IMR-90 (cell line): ENCODE results near the gene OTUB2. TPM values are rescaled to one million over a fixed set of nuclear protein-coding genes. Genes with fewer than 3 reads are reported as not detected.

ENCODE experiments used
- ATAC-seq: fragments of 200-7000 bp; cut with Tn5 transposase; 2 replicates; pipeline ENCODE4 v1.9.1; 2020; ENCODE audit warnings: low read depth, mild to moderate bottlenecking, moderate library complexity
- BruUV-seq: library from RNA; stranded (reverse); fragments of 400-500 nt; replicated peaks from 2 replicates; lab custom pipeline; 2021; lab: Mats Ljungman, UMichigan
- CTCF ChIA-PET: fragments of 300-600 bp; formaldehyde crosslinking; extraction: SDS; loops from one replicate; lab custom pipeline; 2021; ENCODE audit warnings: antibody characterized with exemption; lab: Yijun Ruan, JAX
- POLR2A ChIA-PET: fragments of 300-600 bp; sonication (Branson Sonifier 250); formaldehyde crosslinking; loops from one replicate; lab custom pipeline; 2022; ENCODE audit warnings: antibody characterized with exemption; ENCODE audit not compliant: unreplicated experiment; lab: Charles Lee
- DNase-seq: peaks from one replicate; pipeline ENCODE4 v3.0.0; 2013
- H2AFZ ChIP-seq: replicated peaks from 2 replicates; pipeline ENCODE3; 2013; ENCODE audit warnings: low read length, mild to moderate bottlenecking; ENCODE audit not compliant: poor library complexity
- H2AK5ac ChIP-seq: 2 replicates; pipeline ENCODE4 v1.6.1; 2013; ENCODE audit warnings: low read depth, low read length, inconsistent platforms
- H2AK9ac ChIP-seq: replicated peaks from 2 replicates; pipeline ENCODE3; 2013; ENCODE audit warnings: mild to moderate bottlenecking, low read depth, low read length, moderate library complexity; ENCODE audit not compliant: poor library complexity
- H2BK120ac ChIP-seq: 2 replicates; pipeline ENCODE4 v1.6.1; 2013; ENCODE audit warnings: low read depth, low read length, inconsistent platforms
- H2BK15ac ChIP-seq: 3 replicates; pipeline ENCODE4 v1.6.1; 2013; ENCODE audit warnings: low read depth, low read length, inconsistent platforms
- H2BK20ac ChIP-seq: 2 replicates; pipeline ENCODE4 v1.6.1; 2013; ENCODE audit warnings: low read depth, mild to moderate bottlenecking, inconsistent platforms, low read length, moderate library complexity
- H2BK5ac ChIP-seq: 2 replicates; pipeline ENCODE4 v1.6.1; 2013; ENCODE audit warnings: mild to moderate bottlenecking, low read depth, low read length, inconsistent platforms; ENCODE audit not compliant: poor library complexity, severe bottlenecking
- H3K14ac ChIP-seq: replicated peaks from 2 replicates; pipeline ENCODE4 v1.6.1; 2013; ENCODE audit warnings: low read depth, low read length, inconsistent platforms
- H3K18ac ChIP-seq: 2 replicates; pipeline ENCODE4 v1.6.1; 2013; ENCODE audit warnings: low read depth, low read length, control low read depth
- H3K23ac ChIP-seq: 2 replicates; pipeline ENCODE4 v1.6.1; 2013; ENCODE audit warnings: low read depth, low read length, inconsistent platforms
- H3K27ac ChIP-seq: 2 replicates; pipeline ENCODE4 v1.5.1; 2013; ENCODE audit warnings: mild to moderate bottlenecking, control low read depth, low read length; ENCODE audit not compliant: insufficient read depth
- H3K27me3 ChIP-seq: 2 replicates; pipeline ENCODE4 v1.6.1; 2013; ENCODE audit warnings: low read length; ENCODE audit not compliant: control insufficient read depth, insufficient read depth
- H3K36me3 ChIP-seq: 2 replicates; pipeline ENCODE4 v1.6.1; 2013; ENCODE audit warnings: low read length, mixed read lengths; ENCODE audit not compliant: control insufficient read depth, insufficient read depth
- H3K4ac ChIP-seq: 2 replicates; pipeline ENCODE4 v1.6.1; 2013; ENCODE audit warnings: low read depth, low read length, inconsistent platforms
- H3K4me1 ChIP-seq: 2 replicates; pipeline ENCODE4 v1.6.1; 2013; ENCODE audit warnings: low read length, mixed read lengths; ENCODE audit not compliant: control insufficient read depth, insufficient read depth
- H3K4me2 ChIP-seq: 2 replicates; pipeline ENCODE4 v1.6.1; 2013; ENCODE audit warnings: low read depth, mild to moderate bottlenecking, control low read depth, low read length, moderate library complexity
- H3K4me3 ChIP-seq: 2 replicates; pipeline ENCODE4 v1.5.1; 2013; ENCODE audit warnings: low read depth, mild to moderate bottlenecking, control low read depth, low read length, moderate library complexity; ENCODE audit not compliant: insufficient read depth
- H3K56ac ChIP-seq: 2 replicates; pipeline ENCODE4 v1.6.1; 2013; ENCODE audit warnings: low read length, inconsistent platforms; ENCODE audit not compliant: insufficient read depth; ENCODE audit errors: extremely low read depth
- H3K79me1 ChIP-seq, 2 experiments: 2 replicates each; pipeline ENCODE4 v1.6.1; 2013; ENCODE audit warnings: low read length in 2 of 2, inconsistent platforms in 1 of 2, low read depth in 1 of 2
- H3K9ac ChIP-seq: 2 replicates; pipeline ENCODE4 v1.6.1; 2013; ENCODE audit warnings: low read depth, low read length, control low read depth
- H3K9me1 ChIP-seq: 2 replicates; pipeline ENCODE4 v1.6.1; 2013; ENCODE audit warnings: low read length, inconsistent platforms; ENCODE audit not compliant: insufficient read depth
- H3K9me3 ChIP-seq: 2 replicates; pipeline ENCODE4 v1.6.1; 2013; ENCODE audit warnings: low read length; ENCODE audit not compliant: control insufficient read depth, insufficient read depth
- H4K20me1 ChIP-seq: 2 replicates; pipeline ENCODE4 v1.6.1; 2013; ENCODE audit warnings: low read length, inconsistent platforms; ENCODE audit not compliant: insufficient read depth
- H4K5ac ChIP-seq: 2 replicates; pipeline ENCODE4 v1.6.1; 2013; ENCODE audit warnings: mild to moderate bottlenecking, low read depth, low read length, control low read depth
- H4K8ac ChIP-seq, 2 experiments: 2 replicates each; pipeline ENCODE4 v1.6.1; 2013; ENCODE audit warnings: low read depth in 2 of 2, low read length in 2 of 2, control low read depth in 1 of 2, inconsistent platforms in 1 of 2
- H4K91ac ChIP-seq: 2 replicates; pipeline ENCODE4 v1.6.1; 2013; ENCODE audit warnings: low read depth, low read length, inconsistent platforms; ENCODE audit not compliant: insufficient read depth
- BHLHE40 ChIP-seq: fragments of 150-350 bp; IDR thresholded peaks from 2 replicates; pipeline ENCODE4 v1.6.1; 2016; ENCODE audit warnings: mild to moderate bottlenecking, low read depth, low read length
- CEBPB ChIP-seq: IDR thresholded peaks from 2 replicates; pipeline ENCODE4 v1.6.1; 2012; ENCODE audit warnings: low read depth, low read length, improper control_type of control experiment
- CHD1 ChIP-seq: IDR thresholded peaks from 2 replicates; pipeline ENCODE4 v1.6.1; 2012; ENCODE audit warnings: low read depth, low read length, improper control_type of control experiment
- FOS ChIP-seq: fragments of 150-350 bp; IDR thresholded peaks from 2 replicates; pipeline ENCODE4 v1.6.1; 2016; ENCODE audit warnings: low read depth, low read length
- MAFK ChIP-seq: IDR thresholded peaks from 2 replicates; pipeline ENCODE4 v1.6.1; 2012; ENCODE audit warnings: low read depth, low read length, improper control_type of control experiment
- NFE2L2 ChIP-seq: fragments of 150-350 bp; IDR thresholded peaks from 2 replicates; pipeline ENCODE4 v1.6.1; 2016; ENCODE audit warnings: low read depth, mild to moderate bottlenecking, low read length
- POLR2A ChIP-seq: IDR thresholded peaks from 2 replicates; pipeline ENCODE4 v1.6.1; 2012; ENCODE audit warnings: mild to moderate bottlenecking, low read depth, low read length
- USF2 ChIP-seq: fragments of 150-350 bp; IDR thresholded peaks from 2 replicates; pipeline ENCODE4 v1.6.1; 2017; ENCODE audit warnings: mild to moderate bottlenecking, antibody characterized with exemption, low read length, low read depth
- WGBS, 2 experiments: methylation state at CpG; one replicate each; pipeline versions ENCODE4 v1.1.5 to v1.1.7; 2013; ENCODE audit warnings: missing lambda C conversion rate in 2 of 2; ENCODE audit not compliant: insufficient read length in 1 of 2; ENCODE audit errors: extremely low coverage in 2 of 2; 5-methylcytosine and 5-hydroxymethylcytosine counted together
- dilution Hi-C: fragments of 300-500 bp; cut with HindIII; formaldehyde crosslinking; loops from one replicate; pipeline ENCODE4 v1.14.3; 2018; ENCODE audit warnings: low sequenced_read_pairs; ENCODE audit not compliant: unreplicated experiment
- in situ Hi-C: fragments of 300-500 bp; cut with MboI; formaldehyde crosslinking; loops from 3 replicates; pipeline ENCODE4 v1.14.3; 2019; ENCODE audit warnings: low sequenced_read_pairs, inconsistent platforms, mixed read lengths
- intact Hi-C: fragments of 100-400 bp; cut with micrococcal nuclease; formaldehyde crosslinking; loops from 2 replicates; pipeline ENCODE4 v1.10.0; 2022
- polyA plus RNA-seq, 3 experiments: library from polyadenylated mRNA; depleted of rRNA; stranded (reverse); fragments of >200 nt; gene quantifications; 2 replicates each; pipeline ENCODE4 v1.2.3, GENCODE V29; 2012; ENCODE audit warnings: low replicate concordance in 1 of 3
- total RNA-seq: library from RNA; depleted of rRNA; stranded (reverse); fragments of >200 nt; gene quantifications from 2 replicates; pipeline ENCODE4 v1.2.3, GENCODE V29; 2012

The OTUB2 gene
- total and polyA plus RNA-seq, 2 of the 4 experiments (the other 2 are of a cell fraction) = 1.1 to 2.5 TPM

GRCh38 chr14:93982230-93983007 lies 43.7 kb upstream of the OTUB2 start (continued):
- TF ChIP-seq USF2 (no peak), NFE2L2 (no peak)

GRCh38 chr14:93984070-93984469 lies 42.1 kb upstream of the OTUB2 start:
- H3K4me1 ChIP-seq = peaks cover 33% of the 10 kb centered on the region

More at GRCh38 chr14:93984070-93984469, 42.1 kb upstream of the OTUB2 start:
- Histone ChIP-seq H3K27me3 (peaks cover under 1% of the 10 kb centered on the region; the same call in 1 of the 2 replicates), H3K4ac (peak overlapping the region; percentile 86), H3K18ac (no peak overlapping the region; the same call in 1 of the 2 replicates), H4K91ac (peak overlapping the region; percentile 73; the same call in 1 of the 2 replicates), H2AK5ac (peak overlapping the region; percentile 42), H4K5ac (no peak overlapping the region), H2BK120ac (peak overlapping the region; percentile 86), H3K4me2 (no peak overlapping the region), H3K27ac (no peak overlapping the region; the same call in 1 of the 2 replicates), H3K79me1 (no peaks in the 10 kb centered on the region), H3K9me1 (peaks cover 31% of the 10 kb centered on the region), H4K8ac (peak overlapping the region; percentile 8 to 37; a peak in 2 of 4 replicates), H2AFZ (peak overlapping the region; percentile 61), H3K56ac (no peak overlapping the region), H2BK20ac (peak overlapping the region; percentile 80), H2BK15ac (peak overlapping the region; percentile 63; the same call in 2 of the 3 replicates), H3K9ac (no peak overlapping the region), H3K9me3 (no peaks in the 10 kb centered on the region), H2AK9ac (peak overlapping the region; percentile 67), H3K14ac (no peak overlapping the region; the same call in 1 of the 2 replicates), H3K36me3 (no peaks in the 10 kb centered on the region), H2BK5ac (peak overlapping the region; percentile 75), H4K20me1 (no peaks in the 10 kb centered on the region), H3K4me3 (no peak overlapping the region), H3K23ac (peak overlapping the region; percentile 17; the same call in 1 of the 2 replicates)
- dilution Hi-C loops = no loop called here
- WGBS, 2 experiments = 0% methylated on average over 1 of the region's 3 CpGs; no CpG with 5 or more reads in 1 of the 2 experiments
- BruUV-seq = no TSS peak
- DNase-seq (peak; percentile 81), ATAC-seq (peak; percentile 56)
- intact Hi-C loops = no loop called here
- ChIA-PET POLR2A (no interaction called here), CTCF (interaction anchor here (0.9 to 1.3 kb wide), 2 partner anchors 15 to 53 kb away, joined by 3 to 5 read pairs; no protein-coding TSS in a partner anchor)
- TF ChIP-seq USF2 = no peak
- no peak for TF ChIP-seq FOS
- TF ChIP-seq CEBPB = no peak
- no peak for TF ChIP-seq CHD1
- TF ChIP-seq NFE2L2 = no peak
- TF ChIP-seq BHLHE40 = no peak
- no peak for TF ChIP-seq POLR2A
- no peak for TF ChIP-seq MAFK
- in situ Hi-C loops = no loop called here
